ENCODE results near the gene KRTAP9-1.
"Not testable (repeated sequence)": the region's sequence is repeated elsewhere in the genome, so short reads cannot be mapped to it uniquely, and the experiment has no call there.

The KRTAP9-1 gene

DNA sequence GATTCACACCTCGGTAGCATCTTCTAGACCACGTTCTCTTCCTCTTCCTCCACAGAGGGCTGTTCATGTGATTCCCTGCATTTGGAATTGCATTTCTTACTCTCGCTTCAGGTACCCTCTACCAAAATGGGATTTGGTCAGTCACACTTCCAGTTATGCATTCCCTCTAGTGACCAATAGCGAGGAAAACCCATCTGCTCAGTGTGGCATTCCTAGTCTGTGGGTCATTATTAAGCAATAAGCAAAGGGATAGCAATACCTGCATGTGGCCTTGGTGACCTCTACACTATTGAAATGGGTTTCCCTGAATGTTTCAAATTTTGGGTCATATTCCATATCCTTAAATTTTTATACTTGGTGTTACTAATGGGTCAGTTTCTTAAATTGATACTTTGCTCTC is 39.7 kb upstream of the KRTAP9-1 start:
- H4K8ac ChIP-seq (ENCODE audit: low read length) = no peak overlapping the region
- no peak for DNase-seq
- H3K27me3 ChIP-seq (ENCODE audit: control insufficient read depth in 1 of 2, insufficient read depth in 1 of 2, low read length in 2 of 2) = no peaks in the 10 kb centered on the region
- no peak overlapping the region for H3K23ac ChIP-seq (ENCODE audit: low read length in 2 of 2)
- no peak overlapping the region for H2BK5ac ChIP-seq (ENCODE audit: low read depth, low read length, poor library complexity, severe bottlenecking)
- H3K36me3 ChIP-seq (ENCODE audit: control insufficient read depth in 1 of 2, insufficient read depth in 2 of 2, low read depth in 1 of 2, low read length in 2 of 2) = no peaks in the 10 kb centered on the region
- no peak overlapping the region for H3K9ac ChIP-seq (ENCODE audit: low read length)
- H3K4me3 ChIP-seq (ENCODE audit: insufficient read depth in 1 of 2, low read depth in 1 of 2, low read length in 2 of 2) = no peak overlapping the region
- no peak overlapping the region for H2BK15ac ChIP-seq (ENCODE audit: low read depth, poor library complexity, severe bottlenecking)
- no peak overlapping the region for H2AFZ ChIP-seq (ENCODE audit: low read depth, low read length)
- H4K91ac ChIP-seq (ENCODE audit: low read length) = no peak overlapping the region
- no peaks in the 10 kb centered on the region for H3K9me3 ChIP-seq (ENCODE audit: control insufficient read depth, low read length)
- no peak overlapping the region for H3K27ac ChIP-seq (ENCODE audit: low read length, poor library complexity, severe bottlenecking)
- H2BK12ac ChIP-seq (ENCODE audit: low read length in 2 of 2) = no peak overlapping the region
- no peaks in the 10 kb centered on the region for H3K4me1 ChIP-seq (ENCODE audit: control insufficient read depth, insufficient read depth, low read depth, low read length)
- H3K4me2 ChIP-seq (ENCODE audit: low read length, poor library complexity, severe bottlenecking) = no peak overlapping the region
- H2AK5ac ChIP-seq (ENCODE audit: low read length, severe bottlenecking) = no peak overlapping the region
- H3K4ac ChIP-seq (ENCODE audit: low read depth in 1 of 2, low read length in 2 of 2) = no peak overlapping the region
- WGBS = 89% methylated on average over 3 of the region's 4 CpGs
- no peaks in the 10 kb centered on the region for H3K79me1 ChIP-seq (replicated peaks; ENCODE audit: low read length, poor library complexity, severe bottlenecking)
- H2BK120ac ChIP-seq (ENCODE audit: low read depth, low read length) = no peak overlapping the region
- no peak overlapping the region for H3K18ac ChIP-seq (ENCODE audit: low read depth in 1 of 2, low read length in 2 of 2)
- no peak overlapping the region for H3K14ac ChIP-seq (ENCODE audit: low read length in 2 of 2)

GRCh38 chr17:41151525-41151924 is 38.2 kb upstream of the KRTAP9-1 start:
- Histone ChIP-seq H3K36me3 (ENCODE audit: control insufficient read depth in 1 of 2, insufficient read depth in 2 of 2, low read depth in 1 of 2, low read length in 2 of 2) (no peaks in the 10 kb centered on the region), H3K79me1 (replicated peaks; ENCODE audit: low read length, poor library complexity, severe bottlenecking) (no peaks in the 10 kb centered on the region), H3K27ac (ENCODE audit: low read length, poor library complexity, severe bottlenecking) (no peak overlapping the region), H3K4ac (ENCODE audit: low read depth in 1 of 2, low read length in 2 of 2) (no peak overlapping the region), H2AK5ac (ENCODE audit: low read length, severe bottlenecking) (no peak overlapping the region), H2AFZ (ENCODE audit: low read depth, low read length) (no peak overlapping the region), H2BK15ac (ENCODE audit: low read depth, poor library complexity, severe bottlenecking) (no peak overlapping the region), H3K27me3 (ENCODE audit: control insufficient read depth in 1 of 2, insufficient read depth in 1 of 2, low read length in 2 of 2) (no peaks in the 10 kb centered on the region), H4K8ac (ENCODE audit: low read length) (no peak overlapping the region), H3K18ac (ENCODE audit: low read depth in 1 of 2, low read length in 2 of 2) (no peak overlapping the region), H2BK120ac (ENCODE audit: low read depth, low read length) (no peak overlapping the region), H3K14ac (ENCODE audit: low read length in 2 of 2) (no peak overlapping the region), H3K4me1 (ENCODE audit: control insufficient read depth, insufficient read depth, low read depth, low read length) (no peaks in the 10 kb centered on the region), H3K23ac (ENCODE audit: low read length in 2 of 2) (no peak overlapping the region), H2BK12ac (ENCODE audit: low read length in 2 of 2) (no peak overlapping the region), H3K9me3 (ENCODE audit: control insufficient read depth, low read length) (no peaks in the 10 kb centered on the region), H3K4me2 (ENCODE audit: low read length, poor library complexity, severe bottlenecking) (no peak overlapping the region), H3K9ac (ENCODE audit: low read length) (no peak overlapping the region), H3K4me3 (ENCODE audit: insufficient read depth in 1 of 2, low read depth in 1 of 2, low read length in 2 of 2) (no peak overlapping the region), H4K91ac (ENCODE audit: low read length) (no peak overlapping the region), H2BK5ac (ENCODE audit: low read depth, low read length, poor library complexity, severe bottlenecking) (no peak overlapping the region)
- DNase-seq = no peak
- 86% methylated on average over 1 of the region's 2 CpGs for WGBS

DNA sequence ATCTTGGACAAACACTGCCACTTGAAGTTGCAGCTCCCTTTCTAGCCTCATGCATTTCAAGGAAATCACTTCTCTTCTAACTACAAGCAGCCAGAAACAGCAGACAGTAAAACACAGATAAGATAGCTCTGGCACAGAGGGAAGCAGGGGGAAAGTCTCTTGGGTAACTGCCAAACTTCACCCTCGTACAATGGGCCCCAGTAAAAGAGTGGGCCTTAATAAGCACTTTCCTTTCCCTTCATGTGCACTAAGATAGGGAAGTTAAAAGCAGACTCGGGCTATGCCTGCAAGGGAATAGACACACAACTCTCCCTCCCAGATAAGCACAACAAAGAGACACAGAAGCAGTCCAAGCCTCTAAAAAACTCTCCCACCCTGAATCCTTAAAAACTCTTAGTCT is 35.8 kb upstream of the KRTAP9-1 start:
- Histone ChIP-seq H3K4me1 (ENCODE audit: control insufficient read depth, insufficient read depth, low read depth, low read length) (no peaks in the 10 kb centered on the region), H3K36me3 (ENCODE audit: control insufficient read depth in 1 of 2, insufficient read depth in 2 of 2, low read depth in 1 of 2, low read length in 2 of 2) (no peaks in the 10 kb centered on the region)
- no peak for DNase-seq

GRCh38 chr17:41160190-41160589 is 29.5 kb upstream of the KRTAP9-1 start:
- H3K4me1 ChIP-seq (ENCODE audit: control insufficient read depth, insufficient read depth, low read depth, low read length); H2BK120ac ChIP-seq (ENCODE audit: low read depth, low read length); H4K91ac ChIP-seq (ENCODE audit: low read length); H3K36me3 ChIP-seq (ENCODE audit: control insufficient read depth in 1 of 2, insufficient read depth in 2 of 2, low read depth in 1 of 2, low read length in 2 of 2); H2AFZ ChIP-seq (ENCODE audit: low read depth, low read length); H3K4me2 ChIP-seq (ENCODE audit: low read length, poor library complexity, severe bottlenecking); H3K27me3 ChIP-seq (ENCODE audit: control insufficient read depth in 1 of 2, insufficient read depth in 1 of 2, low read length in 2 of 2); H2BK5ac ChIP-seq (ENCODE audit: low read depth, low read length, poor library complexity, severe bottlenecking); H2BK12ac ChIP-seq (ENCODE audit: low read length in 2 of 2); H3K27ac ChIP-seq (ENCODE audit: low read length, poor library complexity, severe bottlenecking); H3K18ac ChIP-seq (ENCODE audit: low read depth in 1 of 2, low read length in 2 of 2); H3K4me3 ChIP-seq (ENCODE audit: insufficient read depth in 1 of 2, low read depth in 1 of 2, low read length in 2 of 2); H3K9ac ChIP-seq (ENCODE audit: low read length); H4K8ac ChIP-seq (ENCODE audit: low read length); H2AK5ac ChIP-seq (ENCODE audit: low read length, severe bottlenecking); DNase-seq; H3K79me1 ChIP-seq (replicated peaks; ENCODE audit: low read length, poor library complexity, severe bottlenecking); H2BK15ac ChIP-seq (ENCODE audit: low read depth, poor library complexity, severe bottlenecking); H3K9me3 ChIP-seq (ENCODE audit: control insufficient read depth, low read length): not testable (repeated sequence)
- WGBS = 85% methylated on average over 3 of the region's 3 CpGs
- Histone ChIP-seq H3K14ac (ENCODE audit: low read length in 2 of 2) (peak overlapping the region in 1 of 2 experiments; percentile 93), H3K23ac (ENCODE audit: low read length in 2 of 2) (peak overlapping the region in 1 of 2 experiments; percentile 72), H3K4ac (ENCODE audit: low read depth in 1 of 2, low read length in 2 of 2) (peak overlapping the region in 1 of 2 experiments; percentile 2)

More for the DNA sequence above, 35.8 kb upstream of the KRTAP9-1 start:
- Histone ChIP-seq H4K8ac (ENCODE audit: low read length) (no peak overlapping the region), H4K91ac (ENCODE audit: low read length) (no peak overlapping the region), H3K9me3 (ENCODE audit: control insufficient read depth, low read length) (no peaks in the 10 kb centered on the region), H3K14ac (ENCODE audit: low read length in 2 of 2) (no peak overlapping the region), H3K9ac (ENCODE audit: low read length) (no peak overlapping the region), H2BK5ac (ENCODE audit: low read depth, low read length, poor library complexity, severe bottlenecking) (no peak overlapping the region), H3K79me1 (replicated peaks; ENCODE audit: low read length, poor library complexity, severe bottlenecking) (no peaks in the 10 kb centered on the region), H3K23ac (ENCODE audit: low read length in 2 of 2) (no peak overlapping the region), H2BK12ac (ENCODE audit: low read length in 2 of 2) (no peak overlapping the region), H2AFZ (ENCODE audit: low read depth, low read length) (no peak overlapping the region), H2BK15ac (ENCODE audit: low read depth, poor library complexity, severe bottlenecking) (no peak overlapping the region), H3K4me3 (ENCODE audit: insufficient read depth in 1 of 2, low read depth in 1 of 2, low read length in 2 of 2) (no peak overlapping the region), H3K4ac (ENCODE audit: low read depth in 1 of 2, low read length in 2 of 2) (no peak overlapping the region), H3K18ac (ENCODE audit: low read depth in 1 of 2, low read length in 2 of 2) (no peak overlapping the region), H2AK5ac (ENCODE audit: low read length, severe bottlenecking) (no peak overlapping the region), H3K4me2 (ENCODE audit: low read length, poor library complexity, severe bottlenecking) (no peak overlapping the region), H3K27ac (ENCODE audit: low read length, poor library complexity, severe bottlenecking) (no peak overlapping the region), H3K27me3 (ENCODE audit: control insufficient read depth in 1 of 2, insufficient read depth in 1 of 2, low read length in 2 of 2) (no peaks in the 10 kb centered on the region), H2BK120ac (ENCODE audit: low read depth, low read length) (no peak overlapping the region)
- WGBS = 62% methylated on average over 2 of the region's 2 CpGs

Measured in mesenchymal stem cell (in vitro differentiated cells and primary cell).